ENCODE data around the gene RAD17.
A peak's percentile ranks its signal among the peaks of the same experiment; 100 is the strongest.

The RAD17 gene

DNA sequence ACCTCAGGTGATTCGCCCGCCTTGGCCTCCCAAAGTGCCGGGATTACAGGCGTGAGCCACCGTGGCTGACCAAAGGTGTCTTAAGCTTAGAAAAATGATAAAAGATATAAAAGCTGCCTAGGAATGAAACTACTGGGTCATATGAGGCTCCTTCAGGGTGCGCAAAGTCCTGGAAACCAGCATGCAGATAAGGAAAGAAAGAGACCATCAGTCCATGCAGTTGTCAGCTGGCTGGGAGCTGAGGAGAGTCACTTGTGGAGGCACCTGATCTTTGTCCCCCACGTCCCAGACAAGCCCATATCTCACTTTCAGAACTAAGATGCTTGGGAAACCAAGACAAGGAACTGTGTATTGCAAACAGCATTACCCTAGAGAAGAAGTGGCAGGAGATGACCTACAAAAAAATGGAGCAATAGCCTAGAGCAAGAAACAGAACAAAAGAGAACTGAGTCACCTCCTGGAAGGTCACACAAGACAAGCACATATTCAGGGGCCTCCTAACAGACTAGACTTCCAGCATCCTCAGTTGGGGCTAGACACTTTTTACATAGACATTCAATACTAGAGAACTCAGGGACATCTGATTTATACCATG, 34.2 kb upstream of the RAD17 start:
- no peak for TF ChIP-seq CTCF (IDR thresholded peaks at IDR 0.05; ENCODE audit: insufficient read depth, low read depth, low read length, missing control alignments)
- H3K4me3 ChIP-seq (ENCODE audit: low read length): no peak overlapping the region
- peak; percentile 21 for DNase-seq (ENCODE audit: low read depth)

DNA sequence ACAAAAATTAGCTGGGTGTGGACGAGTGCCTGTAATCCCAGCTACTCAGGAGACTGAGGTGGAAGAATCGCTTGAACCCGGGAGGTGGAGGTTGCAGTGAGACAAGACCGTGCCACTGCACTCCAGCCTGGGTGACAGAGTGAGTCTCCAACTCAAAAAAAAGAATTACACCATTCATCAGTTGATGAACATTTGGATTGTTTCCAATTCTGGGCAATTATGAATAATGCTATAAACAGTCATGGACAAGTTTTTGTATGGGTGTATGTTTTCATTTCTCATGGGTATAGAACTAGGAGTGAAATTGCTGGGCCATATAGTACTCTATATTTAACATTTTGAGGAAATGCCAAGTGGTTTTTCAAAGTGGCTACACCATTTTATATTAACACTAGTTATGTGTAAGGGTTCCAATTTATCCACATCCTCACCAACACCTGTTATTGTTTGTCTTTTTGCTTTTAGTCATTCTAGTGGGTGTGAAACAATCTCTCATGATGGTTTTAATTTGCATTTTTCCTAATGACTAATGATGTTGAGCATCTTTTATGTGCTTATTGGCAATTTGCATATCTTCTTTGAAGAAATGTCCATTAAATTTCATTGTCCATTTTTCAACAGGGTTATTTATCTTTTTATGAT, 28.0 kb upstream of the RAD17 start:
- DNase-seq (ENCODE audit: low read depth): peak; percentile 75
- TF ChIP-seq CTCF (IDR thresholded peaks at IDR 0.05; ENCODE audit: insufficient read depth, low read depth, low read length, missing control alignments): no peak
- no peak overlapping the region for H3K4me3 ChIP-seq (ENCODE audit: low read length)

GRCh38 chr5:69343083-69343482, 26.5 kb upstream of the RAD17 start:
- no peak overlapping the region for H3K4me3 ChIP-seq (ENCODE audit: low read length)
- no peak for TF ChIP-seq CTCF (IDR thresholded peaks at IDR 0.05; ENCODE audit: insufficient read depth, low read depth, low read length, missing control alignments)
- no peak for DNase-seq (ENCODE audit: low read depth)

- no peak overlapping the region for H3K4me3 ChIP-seq (ENCODE audit: low read length)
- no peak for DNase-seq (ENCODE audit: low read depth)
- no peak for TF ChIP-seq CTCF (IDR thresholded peaks at IDR 0.05; ENCODE audit: insufficient read depth, low read depth, low read length, missing control alignments)
Measured at GRCh38 chr5:69350664-69351063, 19.0 kb upstream of the RAD17 start.

DNA sequence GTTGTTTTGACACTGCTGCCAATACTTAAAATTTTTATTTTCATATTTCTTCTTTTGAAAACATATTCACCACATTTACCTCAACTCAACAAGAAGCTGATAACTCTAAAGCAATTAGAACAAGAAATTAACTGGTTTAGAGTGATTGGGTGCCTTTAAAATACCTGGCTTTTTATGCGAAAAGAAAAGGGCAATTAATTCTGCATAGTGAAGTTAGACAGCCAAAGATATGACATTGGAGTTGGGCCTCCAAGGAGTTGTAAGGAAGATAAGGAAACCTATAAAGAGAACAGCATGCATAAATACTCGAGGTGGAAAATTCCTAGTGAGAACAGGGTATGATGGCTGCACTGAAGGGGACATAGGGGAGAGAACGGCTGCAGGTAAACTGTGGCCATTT, 9.9 kb upstream of the RAD17 start:
- H3K4me3 ChIP-seq (ENCODE audit: low read length): no peak overlapping the region
- DNase-seq (ENCODE audit: low read depth): no peak
- no peak for TF ChIP-seq CTCF (IDR thresholded peaks at IDR 0.05; ENCODE audit: insufficient read depth, low read depth, low read length, missing control alignments)

GRCh38 chr5:69360442-69360841, 9.2 kb upstream of the RAD17 start:
- H3K4me3 ChIP-seq (ENCODE audit: low read length): no peak overlapping the region
- no peak for TF ChIP-seq CTCF (IDR thresholded peaks at IDR 0.05; ENCODE audit: insufficient read depth, low read depth, low read length, missing control alignments)

GRCh38 chr5:69364414-69364813, 5.2 kb upstream of the RAD17 start:
- DNase-seq (ENCODE audit: low read depth): peak; percentile 24
- TF ChIP-seq CTCF (IDR thresholded peaks at IDR 0.05; ENCODE audit: insufficient read depth, low read depth, low read length, missing control alignments): peak; percentile 42
- H3K4me3 ChIP-seq (ENCODE audit: low read length): no peak overlapping the region

More at GRCh38 chr5:69360442-69360841, 9.2 kb upstream of the RAD17 start:
- no peak for DNase-seq (ENCODE audit: low read depth)

All from epithelial cell of esophagus (primary cell).